Cardiac muscle cell (in vitro differentiated cells and primary cell): Measurements from ENCODE around the gene A1CF. TPM values are rescaled to one million over a fixed set of nuclear protein-coding genes. Genes with fewer than 3 reads are reported as not detected.
"Not testable (repeated sequence)": the region's sequence is repeated elsewhere in the genome, so short reads cannot be mapped to it uniquely, and the experiment has no call there.

Experiments
- DNase-seq, 2 donors: peaks; one replicate each; pipeline versions ENCODE4 v3.0.0 to v3.0.0-alpha.2; 2010 to 2017; ENCODE audit warnings: low read depth in 1 of 2, low spot score in 1 of 2
- H3K27ac ChIP-seq: fragments of 200-600 bp; sonication (generic); 2 replicates; pipeline ENCODE4 v1.5.1; 2016
- H3K27me3 ChIP-seq: fragments of 200-600 bp; sonication (generic); 2 replicates; pipeline ENCODE4 v1.6.0; 2016; ENCODE audit warnings: control low read depth
- H3K36me3 ChIP-seq: fragments of 200-600 bp; sonication (generic); 2 replicates; pipeline ENCODE4 v1.5.1; 2016; ENCODE audit warnings: control low read depth
- H3K4me1 ChIP-seq: fragments of 200-600 bp; sonication (generic); 2 replicates; pipeline ENCODE4 v1.8.1; 2017; ENCODE audit warnings: low read depth, mild to moderate bottlenecking, mixed run types
- H3K4me3 ChIP-seq: fragments of 200-600 bp; sonication (generic); 2 replicates; pipeline ENCODE4 v1.5.1; 2016; ENCODE audit warnings: mild to moderate bottlenecking
- H3K9me3 ChIP-seq: fragments of 200-600 bp; sonication (generic); 2 replicates; pipeline ENCODE4 v1.5.1; 2017; ENCODE audit warnings: low read depth, mild to moderate bottlenecking, control low read depth
- CTCF ChIP-seq: IDR thresholded peaks from 2 replicates; pipeline ENCODE4 v1.5.1; 2012; ENCODE audit warnings: low read depth, mild to moderate bottlenecking, low read length
- polyA plus RNA-seq: library from polyadenylated mRNA; unstranded; fragments of >200 nt; fragmentation: Nextera tagmentation; extraction: Ambion mirVana; gene quantifications from 2 replicates; pipeline ENCODE4 v1.2.1, GENCODE V29; 2016
- total RNA-seq: library from RNA; depleted of rRNA; stranded (reverse); fragments of >200 nt; gene quantifications from 2 replicates; pipeline ENCODE4 v1.2.3, GENCODE V29; 2016

The A1CF gene
- total and polyA plus RNA-seq, 2 experiments from 2014 or later, result 0.07 TPM; not detected in 1

- Histone ChIP-seq H3K4me1 (no peaks in the 10 kb centered on the region), H3K36me3 (no peaks in the 10 kb centered on the region), H3K27me3 (no peaks in the 10 kb centered on the region), H3K27ac (no peak overlapping the region), H3K4me3 (no peak overlapping the region), H3K9me3 (no peaks in the 10 kb centered on the region)
- no peak for TF ChIP-seq CTCF
- DNase-seq, result no peak
Measured at GRCh38 chr10:50896721-50897120, 11.3 kb upstream of the A1CF start.

GRCh38 chr10:50894312-50894711, 8.9 kb upstream of the A1CF start:
- H3K36me3 ChIP-seq, result no peaks in the 10 kb centered on the region
- H3K27me3 ChIP-seq, result no peaks in the 10 kb centered on the region
- no peak for DNase-seq
- no peak overlapping the region for H3K27ac ChIP-seq
- H3K4me3 ChIP-seq, result no peak overlapping the region
- H3K9me3 ChIP-seq, result no peaks in the 10 kb centered on the region
- TF ChIP-seq CTCF, result no peak
- H3K4me1 ChIP-seq, result no peaks in the 10 kb centered on the region

DNA sequence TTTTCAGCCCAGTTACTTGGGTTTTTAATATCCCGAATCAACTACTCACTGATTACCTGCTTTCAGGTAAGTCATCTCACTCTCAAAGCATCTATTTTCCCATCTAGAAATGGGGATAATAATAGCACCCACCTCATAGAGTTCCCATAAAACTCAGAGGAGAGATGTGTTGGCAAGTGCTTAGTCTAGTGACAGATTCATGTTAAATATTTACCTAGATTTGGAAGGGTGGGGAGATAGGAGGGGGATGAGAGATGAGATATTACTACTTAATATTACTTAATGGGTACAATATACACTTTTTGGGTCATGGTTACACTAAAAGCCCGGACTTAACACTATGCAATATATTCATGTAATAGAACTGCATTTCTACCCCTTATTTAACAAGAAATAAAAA, 7.0 kb upstream of the A1CF start:
- Histone ChIP-seq H3K4me3 (no peak overlapping the region), H3K27ac (no peak overlapping the region), H3K9me3 (no peaks in the 10 kb centered on the region), H3K27me3 (no peaks in the 10 kb centered on the region), H3K36me3 (no peaks in the 10 kb centered on the region), H3K4me1 (no peaks in the 10 kb centered on the region)
- DNase-seq, result no peak
- no peak for TF ChIP-seq CTCF

GRCh38 chr10:50884302-50884701, 1.1 kb downstream of the A1CF start:
- peaks cover 2% of the 10 kb centered on the region for H3K27me3 ChIP-seq
- no peak overlapping the region for H3K4me3 ChIP-seq
- DNase-seq, result no peak
- TF ChIP-seq CTCF, result no peak
- H3K4me1 ChIP-seq, result no peaks in the 10 kb centered on the region
- H3K27ac ChIP-seq, result no peak overlapping the region
- no peaks in the 10 kb centered on the region for H3K9me3 ChIP-seq
- no peaks in the 10 kb centered on the region for H3K36me3 ChIP-seq

- no peaks in the 10 kb centered on the region for H3K4me1 ChIP-seq
- H3K27ac ChIP-seq, result no peak overlapping the region
- DNase-seq, result no peak
- H3K36me3 ChIP-seq, result no peaks in the 10 kb centered on the region
- H3K27me3 ChIP-seq, result peaks cover 2% of the 10 kb centered on the region
- no peaks in the 10 kb centered on the region for H3K9me3 ChIP-seq
- no peak for TF ChIP-seq CTCF
- H3K4me3 ChIP-seq, result no peak overlapping the region
Measured at GRCh38 chr10:50883629-50884028, 1.8 kb downstream of the A1CF start.

DNA sequence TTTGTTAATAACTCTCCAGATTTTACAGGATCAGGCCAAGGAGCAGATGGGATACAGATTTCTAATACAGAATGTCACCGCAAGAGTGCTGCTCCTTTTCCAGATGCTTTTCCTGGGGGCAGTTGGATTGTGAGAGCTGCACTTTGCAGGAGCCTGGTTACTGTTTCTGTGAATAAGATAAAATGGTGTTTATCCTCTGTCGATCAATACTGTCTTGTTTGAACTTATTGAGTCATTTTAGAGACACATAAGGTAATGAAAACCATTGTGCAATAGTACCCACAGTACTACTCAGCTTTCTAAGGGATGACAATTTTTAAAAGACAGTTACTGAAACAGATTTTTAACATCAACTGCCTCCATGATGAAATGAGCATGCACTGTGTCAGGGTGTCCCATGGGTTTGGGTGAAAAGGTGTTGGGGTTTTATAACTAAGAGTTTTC, 2.9 kb downstream of the A1CF start:
- H3K4me1 ChIP-seq, result no peaks in the 10 kb centered on the region
- H3K27ac ChIP-seq, result no peak overlapping the region
- H3K27me3 ChIP-seq, result peaks cover 2% of the 10 kb centered on the region
- H3K9me3 ChIP-seq, result no peaks in the 10 kb centered on the region
- H3K36me3 ChIP-seq, result no peaks in the 10 kb centered on the region
- H3K4me3 ChIP-seq, result no peak overlapping the region
- TF ChIP-seq CTCF, result no peak
- no peak for DNase-seq

DNA sequence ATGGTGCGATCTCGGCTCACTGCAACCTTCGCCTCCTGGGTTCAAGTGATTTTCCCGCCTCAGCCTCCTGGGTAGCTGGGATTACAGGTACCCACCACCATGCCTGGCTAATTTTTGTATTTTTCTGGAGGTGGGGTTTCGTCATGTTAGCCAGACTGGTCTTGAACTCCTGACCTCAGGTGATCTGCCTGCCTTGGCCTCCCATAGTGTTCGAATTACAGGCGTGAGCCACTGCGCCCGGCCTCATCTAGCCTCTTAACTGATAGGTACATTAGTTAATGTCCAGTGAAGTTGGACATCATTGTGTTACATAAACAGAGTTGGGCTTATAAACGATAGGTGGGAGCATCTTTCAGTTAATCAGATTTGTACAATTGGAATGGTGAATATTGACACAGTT, 4.4 kb downstream of the A1CF start:
- not testable (repeated sequence) for H3K4me1 ChIP-seq

More for the DNA sequence above, 4.4 kb downstream of the A1CF start:
- not testable (repeated sequence) for H3K36me3 ChIP-seq, H3K27me3 ChIP-seq, H3K9me3 ChIP-seq, H3K4me3 ChIP-seq, H3K27ac ChIP-seq, DNase-seq
